HG02678 (cell line): Measurements from ENCODE around the gene ALDOC.

Source experiments
- ATAC-seq: cut with Tn5 transposase; IDR thresholded peaks from one replicate; pipeline ENCODE4 v1.9.1; 2021; ENCODE audit warnings: mild to moderate bottlenecking, moderate library complexity; ENCODE audit not compliant: unreplicated experiment

The ALDOC gene

DNA sequence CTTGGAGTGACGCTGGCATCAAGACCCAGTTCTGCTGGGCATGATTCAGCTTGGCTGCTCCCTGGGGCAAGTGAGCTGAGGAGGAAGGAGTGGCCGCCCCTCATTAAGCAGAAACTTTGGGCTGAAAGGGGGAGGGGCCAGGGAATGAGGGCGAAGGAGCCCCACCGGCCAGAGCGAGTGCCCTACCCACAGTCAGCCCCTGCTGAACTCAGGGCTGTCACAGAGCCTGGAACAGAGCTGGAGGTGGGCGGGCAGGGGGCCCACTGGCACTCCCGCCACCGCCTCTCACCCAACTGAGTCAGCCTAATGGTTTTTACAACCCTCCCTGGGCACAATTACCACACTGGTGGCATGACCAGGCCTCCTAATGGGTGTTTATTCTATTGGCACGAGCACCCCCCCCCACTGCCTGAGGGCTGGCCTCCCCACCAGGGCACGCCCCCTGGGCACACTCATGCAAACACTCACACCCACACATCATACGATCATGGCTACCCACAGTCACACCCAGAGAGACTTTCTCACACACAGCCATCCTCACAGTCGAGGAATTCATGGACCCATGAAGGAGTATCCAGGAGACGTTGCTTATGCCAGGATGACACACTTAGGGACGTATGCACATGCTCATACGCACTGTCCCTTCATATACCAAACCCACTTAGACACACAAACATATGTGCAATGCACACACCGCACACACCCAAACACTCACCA, 43.4 kb downstream of the ALDOC start:
- no peak for ATAC-seq

DNA sequence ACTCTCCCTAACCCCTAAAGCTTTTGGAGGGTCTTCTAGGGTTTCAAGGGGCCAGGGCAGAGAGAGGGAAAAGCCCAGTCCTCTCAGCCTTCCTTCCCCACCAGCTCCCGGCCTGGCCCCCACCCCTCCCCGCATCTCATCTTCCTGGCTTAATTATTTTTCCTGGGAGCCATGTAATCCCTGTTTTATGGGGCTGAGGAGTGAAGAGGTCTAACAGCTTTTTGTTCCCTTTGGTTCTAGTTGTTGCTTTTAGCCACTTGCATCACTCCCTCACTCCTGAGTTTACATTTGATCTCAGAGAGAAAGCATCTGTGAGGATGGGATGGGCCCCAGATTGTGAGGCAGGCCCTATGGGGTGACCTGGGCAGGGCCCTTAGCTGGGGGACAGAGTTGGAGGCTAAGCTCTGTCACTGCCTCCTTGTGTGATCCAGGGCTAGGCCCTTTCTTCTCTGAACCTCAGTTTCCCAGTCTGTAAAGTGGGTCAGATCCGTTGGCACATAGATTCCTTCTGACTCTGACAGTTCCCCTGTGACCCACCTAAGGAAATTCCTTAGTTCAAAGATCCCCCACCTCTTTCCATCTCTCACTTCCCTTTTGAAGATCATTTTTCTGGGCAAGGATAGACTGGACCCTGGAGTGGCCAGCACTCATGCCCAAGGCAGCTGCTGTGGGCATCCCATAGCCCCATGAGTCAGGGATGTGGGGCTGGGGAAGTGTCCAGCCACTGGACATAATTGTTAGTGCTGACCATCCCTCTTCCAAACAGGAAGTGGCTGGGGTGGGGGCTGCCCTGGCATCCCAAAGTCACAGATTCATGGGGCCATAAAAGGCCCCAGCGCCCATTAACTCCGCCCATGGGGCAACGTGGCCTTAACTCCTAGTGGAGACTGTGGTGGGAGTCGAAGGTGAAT, 44.4 kb downstream of the ALDOC start:
- no peak for ATAC-seq

DNA sequence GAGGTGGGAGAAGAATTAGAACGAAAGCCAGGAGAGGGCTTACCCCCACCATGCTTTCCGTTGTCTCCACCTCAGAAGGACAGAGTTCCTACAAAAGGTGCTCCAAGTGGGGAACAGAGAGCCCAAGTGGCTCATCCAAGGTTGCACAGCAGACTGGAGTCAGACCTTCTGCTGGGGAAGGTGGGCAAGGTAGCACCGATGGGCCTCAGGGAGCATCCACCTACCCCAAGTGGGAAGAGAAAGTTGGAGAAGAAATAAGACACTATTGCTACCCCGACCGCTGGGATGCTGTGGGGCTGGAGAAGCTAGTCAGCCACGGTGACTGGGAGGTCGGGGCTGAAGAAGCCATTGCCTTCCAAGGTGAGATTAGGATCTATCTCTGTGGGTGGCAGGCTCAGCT, 45.8 kb downstream of the ALDOC start:
- no peak for ATAC-seq

DNA sequence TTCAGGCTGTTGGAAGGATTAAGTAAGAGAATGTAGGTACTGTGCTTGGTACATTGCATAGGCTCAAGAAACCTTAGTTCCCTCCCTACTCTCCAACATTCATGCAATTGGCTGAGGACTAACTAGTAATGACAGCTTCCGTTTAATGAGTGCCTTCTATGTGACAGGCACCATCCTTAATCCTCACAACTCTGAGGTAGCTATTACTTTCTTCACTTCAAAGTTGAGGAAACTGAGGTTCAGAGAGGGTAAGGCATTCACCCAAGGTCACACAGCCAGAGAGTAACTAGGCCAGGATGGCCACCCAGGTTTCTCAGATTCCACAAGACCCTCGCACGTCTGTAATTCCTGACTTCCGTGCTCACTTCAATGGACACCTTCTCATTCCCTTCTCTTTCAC, 46.4 kb downstream of the ALDOC start:
- ATAC-seq, result no peak

DNA sequence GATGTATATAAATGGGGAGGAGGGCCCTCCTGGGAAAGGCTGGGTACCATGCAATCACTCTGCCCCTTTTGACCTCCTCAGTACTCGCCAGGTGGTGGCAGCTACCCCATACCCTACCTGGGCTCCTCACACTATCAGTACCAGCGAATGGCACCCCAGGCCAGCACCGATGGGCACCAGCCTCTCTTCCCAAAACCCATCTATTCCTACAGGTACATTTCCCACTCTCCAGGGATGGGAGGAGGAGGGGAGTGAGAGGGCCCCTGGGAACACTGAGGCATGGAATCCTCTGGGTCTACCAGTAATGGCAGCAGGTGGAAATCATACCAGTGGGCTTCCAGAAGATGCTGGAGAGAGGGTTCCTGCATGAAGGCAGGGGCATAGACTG, 47.7 kb downstream of the ALDOC start:
- no peak for ATAC-seq

DNA sequence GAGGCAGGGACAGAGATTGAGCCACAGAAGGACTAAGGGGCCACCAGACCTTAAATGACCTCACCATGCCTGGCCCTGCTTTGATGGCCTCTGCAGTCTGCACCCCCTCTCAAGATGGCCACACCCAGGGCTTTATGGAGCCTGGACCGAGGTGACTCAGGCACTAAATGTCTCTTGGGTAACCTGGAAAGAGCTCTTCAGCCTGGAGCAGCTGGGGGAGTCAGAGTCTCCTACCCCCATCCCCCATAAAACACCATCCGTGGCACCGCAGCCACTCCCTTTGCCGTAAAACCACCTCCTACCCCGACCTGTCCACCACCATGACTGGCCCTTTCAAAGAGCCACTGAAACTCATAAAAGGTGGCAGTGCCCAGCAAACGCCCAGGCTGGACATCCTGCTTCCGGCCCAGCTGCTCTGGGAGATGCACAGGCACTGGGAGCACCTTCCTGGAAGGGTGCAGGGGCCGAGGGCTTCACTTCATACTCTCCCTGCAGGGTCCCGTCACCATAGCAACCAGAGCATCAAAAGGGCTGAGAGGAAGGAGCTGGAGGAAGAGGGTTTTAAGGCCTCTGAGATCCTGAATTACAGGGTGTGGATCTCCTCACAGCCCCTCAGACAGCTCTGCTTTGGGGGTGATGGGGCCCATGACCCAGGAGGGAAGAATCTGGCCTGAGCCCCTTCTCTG, 48.2 kb downstream of the ALDOC start:
- no peak for ATAC-seq

DNA sequence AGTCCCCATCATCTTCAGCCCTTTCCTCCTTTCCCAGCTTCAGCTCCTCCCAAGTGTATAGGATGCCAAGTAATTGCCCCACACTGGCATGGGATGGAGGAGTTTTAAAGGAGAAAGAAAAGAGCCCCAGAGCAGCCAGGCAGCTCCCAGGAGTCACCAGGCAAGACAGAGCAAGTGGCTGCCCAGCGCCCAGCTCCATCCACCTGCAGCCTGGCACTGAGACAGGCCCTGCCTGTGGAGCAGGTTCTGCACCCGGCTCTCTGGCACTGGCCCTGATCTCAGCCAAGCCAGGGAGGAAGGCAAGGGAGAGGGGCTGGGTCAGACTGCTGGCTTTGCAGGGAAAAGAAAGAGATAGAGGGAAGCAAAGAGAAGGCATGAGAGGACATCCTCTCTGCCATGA, 48.8 kb downstream of the ALDOC start:
- no peak for ATAC-seq

DNA sequence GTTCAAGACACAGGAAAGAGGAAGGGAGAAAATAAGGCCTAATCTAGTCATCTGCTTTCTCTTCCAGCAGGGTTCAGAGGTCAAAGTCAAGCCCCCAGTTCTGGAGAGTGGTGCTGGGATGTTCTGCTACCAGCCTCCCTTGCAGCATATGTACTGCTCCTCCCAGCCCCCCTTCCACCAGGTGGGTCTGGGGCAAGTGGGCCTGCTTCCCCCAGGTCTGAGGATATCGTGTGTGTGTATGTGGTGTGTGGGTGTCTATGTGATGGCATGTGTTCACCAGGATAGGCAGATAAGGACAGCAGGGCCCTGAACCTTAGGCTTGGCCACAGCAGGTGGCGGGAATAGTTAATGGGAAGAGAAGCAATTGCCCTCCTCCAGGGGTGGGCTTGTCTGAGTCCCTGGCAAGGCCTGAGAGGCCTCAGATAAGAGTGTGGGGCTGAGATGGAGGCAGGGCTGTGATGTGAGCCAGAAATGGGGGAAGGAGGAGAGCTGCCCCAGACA, 49.5 kb downstream of the ALDOC start:
- no peak for ATAC-seq

DNA sequence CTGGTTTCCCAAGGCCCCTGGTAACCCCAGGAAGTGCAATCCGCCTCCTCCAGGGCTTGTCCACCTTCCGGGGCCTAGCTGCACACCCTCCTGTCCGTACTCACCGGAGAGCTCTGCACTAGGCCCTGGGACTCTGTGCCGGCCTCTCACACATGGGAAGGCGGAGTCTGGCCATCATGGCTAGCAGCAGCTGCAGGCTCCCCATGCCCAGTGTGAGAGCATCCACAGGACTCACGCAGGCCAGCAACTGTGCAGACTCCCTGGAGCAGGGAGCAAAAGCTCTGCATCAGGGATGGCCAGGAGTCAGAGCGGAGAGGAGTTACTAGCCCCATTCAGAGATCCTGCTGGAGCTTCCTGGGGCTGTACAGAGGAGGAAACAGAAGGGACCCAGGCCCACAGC, 50.3 kb downstream of the ALDOC start:
- ATAC-seq, result no peak

DNA sequence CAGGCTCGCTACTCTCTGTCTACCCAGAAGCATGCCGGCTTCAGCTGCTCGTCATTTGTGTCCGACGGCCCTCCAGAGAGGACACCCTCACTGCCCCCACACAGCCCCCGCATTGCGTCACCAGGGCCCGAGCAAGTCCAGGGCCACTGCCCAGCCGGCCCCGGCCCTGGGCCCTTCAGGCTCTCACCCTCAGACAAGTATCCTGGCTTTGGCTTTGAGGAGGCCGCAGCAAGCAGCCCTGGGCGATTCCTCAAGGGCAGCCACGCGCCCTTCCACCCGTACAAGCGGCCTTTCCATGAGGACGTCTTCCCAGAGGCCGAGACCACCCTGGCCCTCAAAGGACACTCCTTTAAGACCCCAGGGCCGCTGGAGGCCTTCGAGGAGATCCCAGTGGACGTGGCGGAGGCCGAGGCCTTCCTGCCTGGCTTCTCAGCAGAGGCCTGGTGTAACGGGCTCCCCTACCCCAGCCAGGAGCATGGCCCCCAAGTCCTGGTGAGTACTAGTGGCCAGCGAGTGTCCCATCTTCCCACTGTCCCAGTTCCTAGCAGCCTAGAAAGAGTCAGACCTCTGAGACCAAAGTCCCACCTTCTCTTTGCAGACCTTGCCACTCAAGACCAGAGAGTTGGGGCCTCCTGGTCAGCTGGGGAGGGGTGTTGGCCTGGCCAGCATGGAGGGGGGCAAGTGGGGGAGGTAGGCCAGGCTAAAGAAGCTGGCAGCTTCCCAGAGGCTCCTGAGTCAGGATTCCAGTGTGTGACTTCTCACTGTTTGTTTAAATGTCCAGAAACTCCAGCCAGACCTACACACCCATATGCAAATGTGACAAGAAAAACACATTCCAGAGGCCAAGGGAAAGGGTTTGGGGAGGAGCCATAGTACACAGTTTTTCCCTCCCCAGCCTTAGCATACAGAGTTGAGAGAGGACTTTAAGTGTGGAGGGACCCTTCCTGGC, 51.9 kb downstream of the ALDOC start:
- ATAC-seq, result no peak

DNA sequence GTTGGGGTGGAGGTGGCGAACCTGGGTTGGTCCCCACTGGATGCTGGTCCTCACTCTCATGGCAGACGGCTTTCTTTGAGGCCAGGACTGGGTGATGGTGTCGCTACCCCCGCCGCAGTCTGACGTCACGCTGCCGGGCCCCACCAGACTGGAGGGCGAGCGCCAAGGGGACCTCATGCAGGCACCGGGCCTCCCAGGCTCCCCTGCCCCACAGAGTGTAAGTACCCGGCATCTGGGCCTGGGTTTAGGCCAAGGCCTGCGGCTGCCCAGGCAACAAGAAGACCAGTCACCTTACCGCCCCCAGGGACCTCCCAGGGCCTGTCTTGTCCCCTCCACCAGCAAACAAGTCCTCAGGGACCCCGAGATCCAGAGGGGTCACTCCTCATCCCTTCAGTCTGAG, 52.8 kb downstream of the ALDOC start:
- ATAC-seq, result no peak

DNA sequence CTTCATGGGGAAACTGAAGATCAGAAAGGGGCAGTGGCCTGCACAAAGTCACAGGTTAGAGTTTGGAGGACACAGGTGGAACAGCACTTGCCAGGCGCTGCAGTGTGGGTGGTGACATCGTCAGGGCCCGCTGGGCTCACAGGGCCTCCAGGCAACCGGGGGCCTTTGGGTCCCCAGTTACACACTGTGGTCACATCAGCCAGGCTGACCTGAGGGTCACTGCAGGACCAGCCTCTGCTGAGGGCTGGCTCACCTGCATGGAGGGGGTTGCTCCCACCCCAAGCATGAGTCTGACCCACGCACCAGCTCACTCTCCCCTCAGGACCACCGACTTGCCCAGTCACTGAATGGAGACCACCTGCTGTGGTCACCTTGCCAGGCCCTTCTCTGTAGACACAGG, 53.5 kb downstream of the ALDOC start:
- ATAC-seq, result no peak
